GM03348 (cell line): Measurements from ENCODE around the gene TCFL5.

Experiments
- DNase-seq: peaks from one replicate; pipeline ENCODE4 v3.0.0; 2012; ENCODE audit warnings: low spot score

The TCFL5 gene

DNA sequence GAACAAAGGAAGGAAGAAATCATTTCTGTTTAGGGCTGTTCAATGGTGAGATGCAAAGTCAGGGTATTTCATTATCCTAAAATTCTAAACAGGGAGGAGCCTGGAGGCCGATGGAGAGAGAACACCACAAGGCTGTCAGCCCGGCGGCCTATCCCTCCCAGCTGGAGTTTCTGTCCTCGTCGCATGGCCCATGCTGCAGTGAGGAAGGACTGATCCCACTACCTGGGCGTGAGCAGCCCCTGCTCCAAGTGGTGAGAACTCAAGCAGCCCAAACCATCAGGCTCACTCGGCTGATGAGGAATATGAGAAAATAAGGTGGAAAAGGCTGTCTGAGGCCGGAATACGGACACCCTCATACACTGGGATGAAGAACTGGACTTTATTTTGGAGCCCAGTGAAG is 33.9 kb upstream of the TCFL5 start:
- DNase-seq = no peak

DNA sequence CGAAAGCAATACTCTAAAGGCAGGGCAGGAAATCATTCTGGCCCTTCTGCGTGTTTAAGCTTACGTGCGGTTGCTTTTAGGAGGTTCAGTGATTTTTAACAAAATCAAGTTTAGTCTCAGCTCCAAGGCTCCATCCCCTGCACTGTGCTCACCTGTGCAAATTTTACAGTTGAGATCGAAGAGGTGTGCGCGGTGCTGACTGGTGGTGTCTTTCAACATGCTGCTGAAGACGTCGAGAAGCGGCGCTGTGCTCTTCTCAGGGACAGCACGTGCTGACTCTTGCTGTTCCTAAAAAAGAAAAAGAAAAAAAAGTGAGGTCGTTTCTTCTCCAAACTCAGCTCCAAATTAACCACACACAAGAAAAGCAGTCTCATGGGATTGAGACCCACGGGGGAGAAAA is 32.6 kb upstream of the TCFL5 start:
- DNase-seq = no peak

DNA sequence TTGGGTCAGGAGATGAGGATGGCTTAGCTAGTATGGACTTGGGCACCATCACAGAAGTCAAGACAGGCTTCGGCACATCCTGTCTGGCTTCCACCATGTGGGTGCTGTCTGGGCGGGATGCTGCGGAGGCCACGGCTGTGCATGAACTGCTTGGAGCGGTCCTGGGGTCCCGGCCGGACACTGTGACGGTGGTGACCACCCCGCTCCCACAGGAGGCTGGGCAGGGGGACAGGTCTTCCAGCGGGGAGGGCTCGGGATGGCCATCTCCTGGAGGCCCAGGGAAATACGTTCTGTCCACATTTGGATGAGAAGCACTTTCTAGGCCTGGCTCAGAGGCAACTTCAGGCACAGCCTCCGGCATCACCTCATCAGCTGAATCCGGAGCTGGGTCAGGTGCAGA is 32.1 kb upstream of the TCFL5 start:
- DNase-seq = no peak

DNA sequence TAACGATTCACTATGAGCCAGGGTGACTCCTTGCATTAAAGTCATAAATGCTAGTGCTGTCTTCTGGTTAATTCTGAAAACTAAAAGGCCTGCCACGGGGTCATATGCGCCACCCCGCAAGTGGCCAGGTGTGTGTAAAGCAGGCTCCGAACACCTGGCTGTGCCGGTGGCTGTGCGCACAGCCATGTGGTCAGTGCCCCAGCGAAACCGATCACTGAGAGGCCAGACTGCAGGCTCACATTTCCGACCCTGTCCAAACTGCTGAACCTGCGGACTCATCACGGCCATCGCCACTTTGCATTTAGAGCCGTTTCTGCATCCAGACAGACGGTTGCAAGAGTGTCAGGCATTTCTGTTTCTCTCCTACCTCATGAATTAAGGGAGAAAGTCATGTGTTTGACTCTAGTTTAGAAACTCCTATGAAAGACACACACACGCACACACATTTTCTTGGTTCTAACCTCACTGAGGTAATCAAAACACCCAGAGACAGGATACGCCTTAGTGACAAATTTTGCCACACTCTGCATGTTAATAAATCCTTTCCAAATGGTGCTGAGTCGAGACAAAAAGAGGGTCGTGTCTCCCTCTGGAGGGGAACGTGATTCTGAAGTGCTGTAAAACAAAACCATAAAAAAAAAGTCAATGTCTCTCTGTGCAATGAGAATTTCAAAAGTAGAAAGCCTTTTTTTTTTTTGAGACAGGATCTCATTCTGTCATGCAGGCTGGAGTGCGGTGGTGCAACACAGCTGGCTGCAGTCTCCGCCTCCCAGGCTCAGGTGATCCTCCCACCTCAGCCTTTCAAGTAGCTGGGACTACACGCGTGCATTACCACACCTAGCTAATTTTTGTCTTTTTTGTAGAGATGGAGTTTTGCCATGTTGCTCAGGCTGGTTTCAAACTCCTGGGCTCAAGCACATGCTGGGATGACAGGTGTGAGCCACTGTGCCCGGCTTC is 31.0 kb upstream of the TCFL5 start:
- no peak for DNase-seq

DNA sequence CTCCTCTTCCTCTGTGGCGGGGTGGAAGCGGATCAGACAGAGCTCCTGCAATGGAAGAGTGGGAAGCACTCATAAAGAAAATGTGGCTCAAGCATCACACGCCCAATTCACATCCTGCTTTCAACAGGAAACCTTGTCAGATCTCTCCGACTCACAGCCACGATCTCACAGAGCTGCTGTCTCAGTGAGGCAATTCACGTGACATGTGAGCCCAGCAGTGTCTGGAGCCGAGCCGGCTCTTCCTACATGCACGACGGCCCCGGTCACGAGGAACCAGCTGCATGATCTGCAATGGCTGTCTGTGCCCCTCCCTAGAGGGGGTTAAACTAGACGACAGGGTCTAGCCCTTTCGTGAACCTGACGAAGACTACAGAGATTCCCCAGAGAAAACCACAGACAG is 29.5 kb upstream of the TCFL5 start:
- no peak for DNase-seq

DNA sequence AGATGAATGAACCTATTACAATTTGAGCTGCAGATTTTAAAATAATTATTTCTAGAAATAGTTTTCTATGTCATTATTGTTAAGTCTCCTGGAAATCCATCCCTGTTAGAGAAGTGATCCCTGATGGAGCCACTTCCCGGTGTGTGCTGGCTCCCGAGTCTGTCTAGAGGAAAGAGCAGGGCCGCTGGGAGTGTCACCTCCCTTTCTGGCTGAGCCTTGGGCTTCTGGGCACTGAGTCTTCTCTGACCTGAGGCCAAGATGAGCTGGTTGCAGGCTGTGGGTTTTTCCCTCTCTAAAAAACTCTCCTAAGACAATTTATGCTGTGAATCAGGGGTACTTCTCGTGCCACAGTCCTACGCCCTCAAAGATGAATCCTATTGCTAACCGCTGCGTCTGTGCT is 28.8 kb upstream of the TCFL5 start:
- DNase-seq = no peak

DNA sequence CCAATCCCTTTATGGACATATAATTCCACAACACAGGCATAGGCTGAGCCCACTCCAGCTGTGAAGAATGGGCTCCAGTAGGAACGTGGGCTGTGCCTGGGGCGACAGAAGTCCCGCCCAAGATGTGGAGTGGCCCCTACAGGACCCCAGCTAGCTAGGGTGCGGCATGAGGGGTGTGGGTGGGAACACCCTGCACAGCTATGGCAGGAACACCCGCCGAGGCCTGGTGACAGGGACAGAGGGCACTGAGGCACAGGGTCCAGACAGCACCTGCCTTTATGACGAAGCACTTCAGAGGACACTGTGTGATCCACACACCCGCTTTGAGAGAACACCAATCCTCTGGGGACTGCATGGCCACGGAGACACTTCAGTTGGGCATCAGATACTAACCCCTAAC is 28.2 kb upstream of the TCFL5 start:
- no peak for DNase-seq

DNA sequence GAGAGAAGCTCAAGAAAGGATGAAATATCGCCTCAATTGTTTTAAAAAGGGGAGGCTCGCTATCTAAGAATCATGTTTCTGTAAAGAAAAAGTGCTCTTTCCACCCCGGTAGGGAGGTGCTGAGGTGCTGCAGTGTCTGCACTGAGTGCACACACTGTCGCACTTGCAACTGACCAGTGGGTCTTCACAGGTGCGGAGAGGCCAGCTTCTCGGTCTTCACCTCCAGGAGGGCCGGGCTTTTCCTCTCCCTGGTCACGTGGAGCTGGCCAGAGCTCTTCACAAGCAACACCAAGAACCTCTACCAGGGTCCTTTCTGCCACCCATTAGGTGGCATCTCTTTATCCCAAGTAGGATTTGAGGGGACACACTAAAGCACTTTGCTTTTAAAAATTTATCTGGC is 27.8 kb upstream of the TCFL5 start:
- DNase-seq = no peak

DNA sequence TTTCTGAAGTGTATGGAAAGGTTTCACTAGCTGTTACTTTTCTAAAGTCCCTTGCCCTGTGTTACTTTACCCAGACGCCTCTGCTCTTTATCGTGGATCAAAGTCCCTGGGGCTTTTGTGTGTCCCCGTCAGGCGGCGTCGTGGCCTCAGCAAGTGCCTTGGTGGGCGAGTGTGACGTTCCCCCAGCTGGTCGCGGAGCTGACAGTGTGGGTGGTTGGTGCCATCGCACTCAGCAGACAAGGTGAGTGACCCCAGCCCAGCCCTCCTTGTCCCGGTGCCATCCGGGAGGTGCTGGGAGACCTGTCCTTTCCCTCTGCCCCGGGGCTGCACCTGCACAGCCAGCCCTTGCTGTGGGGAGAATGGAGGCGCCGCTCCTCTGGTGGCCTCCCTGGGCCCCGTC is 27.3 kb upstream of the TCFL5 start:
- no peak for DNase-seq

DNA sequence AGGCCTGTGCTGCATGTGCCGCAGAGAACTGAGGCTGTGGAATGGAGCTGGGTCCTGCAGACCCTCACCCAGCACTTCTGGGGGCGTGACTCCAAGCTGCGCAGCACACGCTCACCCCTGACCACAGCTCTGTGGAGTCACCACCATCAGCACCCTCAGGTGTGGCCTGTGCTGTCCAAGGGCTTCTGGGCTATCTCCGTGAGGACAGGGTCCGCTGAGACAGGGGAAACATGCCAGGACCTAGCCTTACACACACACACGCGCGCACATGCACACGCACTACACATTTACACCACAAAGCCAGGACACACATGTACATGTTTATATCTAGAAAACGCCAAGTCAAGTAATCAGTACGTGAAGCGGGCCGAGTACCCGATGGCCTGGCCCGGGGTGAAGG is 26.8 kb upstream of the TCFL5 start:
- no peak for DNase-seq

DNA sequence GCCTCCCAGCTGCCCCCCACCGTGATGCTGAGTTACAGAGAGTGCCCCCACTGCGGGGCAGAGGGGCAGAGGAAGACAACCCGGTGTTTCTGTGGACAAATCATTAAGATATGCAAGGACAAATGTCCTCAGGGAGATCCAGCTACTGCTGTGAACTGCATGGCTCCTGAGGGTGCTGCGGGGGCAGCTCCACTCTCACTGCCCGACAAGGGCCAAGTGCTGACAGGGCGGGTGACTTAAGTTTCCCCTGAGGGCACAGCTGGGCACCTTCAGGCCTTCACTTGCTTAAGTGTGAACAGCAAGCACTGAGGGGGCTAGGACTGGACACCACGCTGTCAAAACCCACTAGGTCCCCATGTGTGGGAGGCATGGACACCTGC is 26.2 kb upstream of the TCFL5 start:
- DNase-seq = no peak

DNA sequence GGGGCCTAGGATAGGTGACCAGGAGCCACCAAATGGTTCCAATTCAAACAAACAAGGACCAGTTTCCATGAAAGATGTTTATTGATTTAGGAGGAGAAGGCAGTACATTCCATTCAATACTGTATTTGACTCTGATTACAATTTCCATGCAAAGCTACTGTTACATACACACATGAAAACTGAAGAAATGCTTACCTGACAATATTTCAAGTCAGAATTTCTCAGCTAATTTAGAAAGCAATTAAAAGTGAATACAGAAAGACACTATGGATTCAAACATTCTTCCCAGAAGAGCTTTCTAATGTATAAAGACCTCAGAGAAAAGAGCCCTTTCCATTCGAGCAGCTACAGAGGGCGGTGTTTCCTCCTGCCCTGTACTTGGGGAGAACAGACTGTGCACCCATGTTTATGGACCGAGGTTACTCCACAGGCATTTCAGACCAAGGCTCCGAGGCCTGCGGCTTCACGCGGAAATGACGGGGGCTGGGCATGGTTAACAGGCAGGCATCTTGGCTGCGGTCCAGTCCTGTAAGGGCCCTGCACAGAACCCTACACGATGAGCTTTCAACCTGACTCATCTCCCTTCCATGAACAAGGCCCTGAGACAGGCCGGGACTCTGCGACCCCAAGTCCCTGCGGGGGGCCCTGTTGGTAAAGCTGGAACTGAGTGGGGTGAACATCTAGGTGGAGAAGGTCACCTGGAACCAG is 25.7 kb upstream of the TCFL5 start:
- no peak for DNase-seq

DNA sequence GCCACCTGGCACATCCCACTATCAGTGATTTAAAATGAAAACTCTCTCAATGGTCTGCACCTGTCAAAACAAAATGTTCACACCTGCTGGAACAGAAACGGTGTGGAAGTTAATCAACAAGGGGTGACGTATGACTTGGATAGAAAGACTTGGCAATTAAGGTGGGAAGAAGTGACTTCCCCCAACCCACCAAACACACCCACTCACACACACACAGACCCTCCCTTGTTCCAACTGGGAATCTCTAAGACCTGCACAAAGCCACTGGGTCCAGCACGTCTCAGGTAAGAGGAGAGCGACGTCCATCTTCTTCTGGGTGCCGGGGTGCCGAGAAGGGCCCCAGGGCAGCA is 25.1 kb upstream of the TCFL5 start:
- no peak for DNase-seq

DNA sequence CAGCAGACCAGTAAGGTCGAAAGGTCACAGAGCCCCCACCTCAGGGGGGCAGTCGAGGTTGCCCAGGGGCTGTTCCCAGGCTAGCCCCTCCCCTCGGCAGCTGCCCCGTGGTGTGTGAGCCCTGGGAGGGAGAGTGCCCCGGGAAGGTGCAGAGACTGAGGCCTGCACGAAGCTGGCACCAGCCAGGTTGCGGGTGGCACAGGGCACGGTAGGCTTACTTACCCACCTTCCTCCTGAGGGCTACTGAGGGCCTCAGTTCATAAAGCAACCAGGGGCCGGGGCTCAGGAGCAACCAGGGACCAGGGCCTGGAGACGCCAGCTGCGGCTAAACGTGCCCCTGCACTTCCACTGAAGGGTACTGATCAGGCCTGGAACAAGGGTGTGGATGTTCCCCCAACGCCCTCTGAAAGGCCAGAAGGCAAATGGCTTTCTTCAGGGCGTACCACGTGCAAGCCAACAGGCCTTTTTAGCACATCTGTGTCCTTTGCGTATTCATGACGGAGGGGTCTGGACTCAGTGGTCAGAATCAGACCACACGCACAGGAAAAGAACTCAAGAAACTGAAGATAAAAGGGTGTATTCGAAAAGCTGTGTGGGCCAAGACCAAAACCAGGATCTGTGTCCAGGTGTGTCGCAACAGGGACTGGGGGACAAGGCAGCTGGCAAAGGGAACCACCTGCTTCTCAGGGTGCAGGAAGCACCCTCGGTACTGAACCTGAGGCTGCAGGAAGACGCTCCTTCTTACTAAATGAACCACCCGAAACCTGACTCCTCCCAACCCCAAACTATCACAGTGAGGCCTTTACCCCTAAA is 24.5 kb upstream of the TCFL5 start:
- DNase-seq = no peak

DNA sequence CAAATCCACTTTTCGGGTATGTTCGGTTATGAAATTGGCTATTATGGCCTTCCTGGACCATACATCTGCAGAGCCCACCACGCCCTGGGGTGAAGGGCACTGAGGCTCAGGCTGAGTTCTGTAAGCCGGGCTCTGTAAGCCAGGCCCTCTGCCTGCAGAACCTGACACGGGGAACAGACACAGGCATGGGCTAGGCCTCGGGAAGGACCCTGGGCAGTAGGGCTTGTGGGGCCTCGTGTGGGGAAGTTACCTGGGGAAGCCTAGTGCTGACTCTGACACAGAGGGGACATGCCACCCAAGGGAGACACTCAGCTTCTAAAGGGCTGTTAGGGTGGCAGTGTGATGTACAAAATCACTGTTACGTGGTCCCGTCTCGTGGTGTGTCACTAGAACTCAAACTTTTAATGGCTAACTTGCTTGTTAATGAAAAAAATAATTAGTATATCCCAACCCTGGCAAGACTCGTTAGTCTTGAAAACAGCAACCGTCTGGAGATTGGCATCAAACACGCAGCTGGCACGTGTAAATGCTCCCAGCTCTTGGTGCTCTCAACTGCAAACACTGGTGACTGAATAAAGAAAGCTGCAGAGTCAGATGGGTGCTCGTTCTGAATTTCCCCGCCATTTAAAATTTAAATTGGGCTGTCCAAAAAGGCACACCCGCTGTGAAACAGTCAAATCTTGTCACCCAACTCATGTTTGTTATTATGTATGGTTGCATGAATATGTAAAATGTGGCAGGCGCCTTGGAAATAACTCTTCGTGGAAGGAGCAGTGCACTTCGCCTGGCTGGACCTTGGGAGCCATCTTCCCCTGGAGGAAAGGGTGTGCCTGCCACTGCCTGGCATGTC is 23.6 kb upstream of the TCFL5 start:
- DNase-seq = no peak

DNA sequence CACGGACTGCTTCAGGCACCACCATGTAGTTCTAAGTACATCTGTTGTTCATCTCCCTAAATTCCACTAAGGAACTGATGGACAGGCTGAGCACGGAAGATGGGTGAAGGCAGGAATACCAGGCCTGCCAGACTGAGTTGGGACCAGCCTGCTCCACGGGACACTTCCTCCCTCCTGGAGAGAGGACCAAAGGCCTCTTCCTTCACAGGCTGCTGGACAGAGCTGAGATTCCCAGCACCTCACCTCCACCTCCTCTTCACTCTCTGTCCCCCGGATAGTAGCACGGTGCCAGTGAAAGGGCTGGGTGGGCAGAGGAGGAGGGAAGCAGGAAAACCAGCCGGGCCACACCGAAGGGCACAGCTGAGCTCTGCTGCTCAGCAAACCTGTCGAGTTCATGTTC is 22.9 kb upstream of the TCFL5 start:
- no peak for DNase-seq

DNA sequence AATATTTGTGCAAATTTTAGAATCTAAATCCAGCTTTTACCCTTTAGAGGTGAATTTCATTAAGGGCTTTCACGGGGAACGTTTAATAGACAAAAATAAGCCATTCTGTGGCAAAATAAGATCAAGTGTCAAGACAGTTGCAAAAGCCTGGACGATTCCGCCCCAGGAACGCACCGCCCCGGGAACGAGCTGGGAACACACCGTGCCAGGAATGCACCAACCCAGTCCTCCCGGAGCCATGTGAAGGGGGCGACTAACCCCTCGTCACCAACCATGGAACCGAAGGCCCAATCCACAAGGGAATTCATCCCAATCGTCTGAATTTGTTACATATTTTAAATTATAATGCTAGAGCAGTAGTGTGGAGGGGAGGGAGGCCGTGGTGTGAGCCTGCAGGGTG is 20.8 kb upstream of the TCFL5 start:
- DNase-seq = no peak

DNA sequence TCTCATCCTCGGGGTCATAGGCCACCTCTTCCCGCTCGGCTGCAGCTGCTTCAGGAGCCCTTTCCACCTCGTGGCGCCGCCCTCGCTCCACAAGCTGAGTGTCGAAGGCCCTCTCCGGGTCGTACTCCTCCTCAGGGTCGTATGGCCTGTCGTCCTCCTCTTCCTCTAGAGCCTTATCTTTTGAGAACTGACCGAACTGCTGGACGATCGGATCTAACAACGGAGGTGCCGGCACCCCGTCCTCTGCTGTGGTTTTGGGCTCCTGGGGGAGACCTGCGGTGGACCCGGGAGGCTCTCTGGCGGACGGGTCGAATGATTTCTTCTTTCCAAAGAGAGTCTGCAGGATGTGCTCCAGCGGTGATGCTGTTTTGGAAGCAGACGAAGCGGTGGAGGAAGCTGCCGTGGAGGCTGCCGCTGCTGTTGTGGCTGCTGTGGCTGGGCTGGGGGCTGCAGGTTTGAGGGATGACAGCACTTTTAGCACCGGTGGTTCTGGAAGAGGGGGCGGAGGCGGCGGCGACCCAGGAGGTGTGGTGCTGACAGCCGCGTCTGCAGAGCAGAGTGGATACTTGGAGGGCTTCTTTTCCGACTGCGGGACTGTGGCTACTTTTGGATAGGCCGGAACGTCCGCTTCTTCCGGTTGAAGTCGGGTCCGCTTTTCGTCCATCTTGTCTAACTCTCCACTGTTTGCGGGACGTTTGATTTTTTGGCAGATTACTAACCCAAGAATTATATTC is 20.2 kb upstream of the TCFL5 start:
- no peak for DNase-seq

DNA sequence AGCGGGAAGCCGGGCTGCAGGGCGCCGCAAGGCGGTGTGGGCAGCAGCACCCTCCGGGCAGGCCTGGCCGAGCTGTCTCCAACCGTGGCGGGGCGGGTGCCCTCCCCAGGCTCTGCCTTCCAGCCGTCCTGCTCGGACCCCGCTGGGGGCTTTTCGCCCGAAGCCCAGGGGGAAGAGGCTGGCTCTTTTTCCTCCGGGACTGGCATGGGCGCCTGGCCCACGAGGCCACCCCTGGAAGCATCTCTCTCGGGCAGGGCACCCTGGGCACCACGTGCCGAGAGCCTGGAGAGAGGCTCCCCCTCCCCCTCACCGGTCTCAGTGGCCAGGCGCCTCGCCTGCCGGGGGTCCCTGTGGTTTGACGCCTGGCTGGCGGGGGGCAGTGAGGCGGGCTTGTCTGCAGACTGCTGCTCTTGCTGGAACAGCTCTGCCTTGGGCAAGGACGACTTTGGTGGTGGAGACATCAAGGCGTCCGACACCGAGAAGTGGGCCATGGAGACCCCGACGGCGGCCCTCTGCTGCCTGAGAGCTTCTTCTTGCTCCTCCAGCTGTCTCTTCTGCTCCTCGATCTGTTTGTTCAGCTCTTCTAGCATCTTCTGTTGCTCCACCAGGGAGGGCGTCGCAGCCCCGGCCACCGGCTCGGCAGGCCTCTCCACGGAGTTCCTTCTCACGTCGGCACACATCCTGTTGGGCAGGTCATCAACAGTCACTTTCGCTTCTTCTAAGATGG is 19.5 kb upstream of the TCFL5 start:
- DNase-seq = no peak

DNA sequence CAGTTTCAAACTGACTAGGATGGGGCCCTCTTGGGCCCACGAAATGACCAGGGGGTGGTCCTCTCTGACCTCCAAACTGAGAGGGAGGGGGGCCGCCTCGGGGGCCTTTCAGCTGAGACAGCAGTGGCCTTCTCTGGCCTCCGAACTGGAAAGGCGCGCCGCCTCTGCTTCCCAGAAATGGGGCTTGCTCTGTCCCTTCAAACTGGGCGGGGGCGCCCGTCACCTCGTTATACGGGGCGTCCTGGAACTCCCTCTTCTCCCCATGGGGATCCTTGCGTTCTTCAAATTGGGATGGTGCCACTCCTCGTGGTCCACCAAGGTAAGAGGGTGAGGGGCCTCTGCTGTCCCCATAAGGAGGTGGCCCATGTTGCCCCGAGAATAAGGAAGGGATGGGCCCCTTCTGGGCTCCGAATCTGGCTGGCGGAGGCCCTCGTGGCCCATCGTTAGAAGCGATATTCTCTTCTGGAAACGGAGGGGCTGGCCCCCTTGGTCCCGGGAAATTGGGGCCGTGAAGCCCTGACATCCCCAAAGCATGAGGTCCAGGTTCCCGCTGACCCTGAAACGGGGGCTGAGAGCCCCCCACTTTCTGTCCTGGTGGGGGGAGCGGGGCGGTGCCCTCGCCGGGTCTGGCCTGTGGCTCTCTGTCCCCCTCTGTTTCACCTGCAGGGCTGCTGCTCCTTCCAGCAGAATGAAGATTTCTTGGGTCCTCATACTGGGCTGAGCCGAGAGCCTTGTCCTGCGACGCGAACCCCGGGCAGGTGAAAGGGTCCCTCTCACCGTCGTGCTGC is 18.7 kb upstream of the TCFL5 start:
- no peak for DNase-seq
